ENCODE measurements around the gene LGR6.

Gene LGR6

GRCh38 chr1:202220733-202221132, 27.1 kb downstream of the LGR6 start:
- DNase-seq (ENCODE audit: low read depth in 2 of 2), result no peak

- DNase-seq (ENCODE audit: low read depth in 2 of 2), result no peak
Observed at GRCh38 chr1:202221911-202222909, 28.6 kb downstream of the LGR6 start.

GRCh38 chr1:202223121-202223860, 29.7 kb downstream of the LGR6 start:
- DNase-seq (ENCODE audit: low read depth in 2 of 2), result no peak

GRCh38 chr1:202224453-202224852, 30.9 kb downstream of the LGR6 start:
- no peak for DNase-seq (ENCODE audit: low read depth in 2 of 2)

- no peak for DNase-seq (ENCODE audit: low read depth in 2 of 2)
Observed at GRCh38 chr1:202225131-202225530, 31.5 kb downstream of the LGR6 start.

GRCh38 chr1:202227053-202227672, 33.6 kb downstream of the LGR6 start:
- DNase-seq (ENCODE audit: low read depth in 2 of 2), result no peak

GRCh38 chr1:202227997-202228401, 34.4 kb downstream of the LGR6 start:
- DNase-seq (ENCODE audit: low read depth in 2 of 2), result no peak

- no peak for DNase-seq (ENCODE audit: low read depth in 2 of 2)
Observed at GRCh38 chr1:202228484-202229122, 35.0 kb downstream of the LGR6 start.

- DNase-seq (ENCODE audit: low read depth in 2 of 2), result no peak
Observed at GRCh38 chr1:202229376-202229775, 35.8 kb downstream of the LGR6 start.

GRCh38 chr1:202230061-202230938, 36.7 kb downstream of the LGR6 start:
- DNase-seq (ENCODE audit: low read depth in 2 of 2), result no peak

GRCh38 chr1:202230939-202231645, 37.5 kb downstream of the LGR6 start:
- no peak for DNase-seq (ENCODE audit: low read depth in 2 of 2)

- no peak for DNase-seq (ENCODE audit: low read depth in 2 of 2)
Observed at GRCh38 chr1:202233171-202233570, 39.6 kb downstream of the LGR6 start.

GRCh38 chr1:202233804-202234203, 40.2 kb downstream of the LGR6 start:
- DNase-seq (ENCODE audit: low read depth in 2 of 2), result no peak

- no peak for DNase-seq (ENCODE audit: low read depth in 2 of 2)
Observed at GRCh38 chr1:202234331-202235002, 40.9 kb downstream of the LGR6 start.

- no peak for DNase-seq (ENCODE audit: low read depth in 2 of 2)
Observed at GRCh38 chr1:202235003-202235660, 41.5 kb downstream of the LGR6 start.

- peak in 1 of 2 donors; percentile 23 for DNase-seq (ENCODE audit: low read depth in 2 of 2)
Observed at GRCh38 chr1:202235856-202236837, 42.5 kb downstream of the LGR6 start.

- no peak for DNase-seq (ENCODE audit: low read depth in 2 of 2)
Observed at GRCh38 chr1:202237052-202237451, 43.5 kb downstream of the LGR6 start.

- DNase-seq (ENCODE audit: low read depth in 2 of 2), result no peak
Observed at GRCh38 chr1:202238914-202239313, 45.3 kb downstream of the LGR6 start.

Measured in stimulated activated CD8-positive, alpha-beta memory T cell treated with anti-CD3 and anti-CD28 coated beads, Interleukin-15, amount 100 ng/mL, for 4 hours (primary cell).